GM12875 (cell line): Measurements from ENCODE around the gene LTBP3.
A peak's percentile ranks its signal among the peaks of the same experiment; 100 is the strongest.
"Not testable (repeated sequence)": the region's sequence is repeated elsewhere in the genome, so short reads cannot be mapped to it uniquely, and the experiment has no call there.

Source experiments
- H3K4me3 ChIP-seq: one replicate; pipeline ENCODE4 v1.5.1; 2011; ENCODE audit warnings: low read depth, low read length, control low read depth
- TF ChIP-seq, protein P1 (sequence below): IDR thresholded peaks from 2 replicates; pipeline ENCODE4 v1.5.1; 2011; ENCODE audit warnings: low read depth, mild to moderate bottlenecking, control low read depth, inconsistent platforms, low read length, moderate library complexity, borderline replicate concordance; ENCODE audit not compliant: insufficient read depth

Gene LTBP3

DNA sequence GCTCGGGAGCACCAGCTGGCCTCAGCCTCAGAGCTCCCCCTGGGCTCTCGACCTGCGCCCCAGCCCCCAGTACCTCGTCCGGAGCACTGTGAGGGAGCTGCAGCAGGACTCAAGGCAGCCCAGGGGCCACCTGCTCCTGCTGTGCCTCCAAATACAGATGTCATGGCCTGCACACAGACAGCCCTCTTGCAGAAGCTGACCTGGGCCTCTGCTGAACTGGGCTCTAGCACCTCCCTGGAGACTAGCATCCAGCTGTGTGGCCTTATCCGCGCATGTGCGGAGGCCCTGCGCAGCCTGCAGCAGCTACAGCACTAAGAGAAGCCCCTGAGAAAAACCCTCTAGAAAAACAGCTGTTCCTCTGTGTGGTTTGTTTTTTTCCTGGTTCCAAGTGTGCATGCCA is 13.3 kb upstream of the LTBP3 start:
- H3K4me3 ChIP-seq: peak overlapping the region; percentile 100
- TF ChIP-seq, protein P1, sequence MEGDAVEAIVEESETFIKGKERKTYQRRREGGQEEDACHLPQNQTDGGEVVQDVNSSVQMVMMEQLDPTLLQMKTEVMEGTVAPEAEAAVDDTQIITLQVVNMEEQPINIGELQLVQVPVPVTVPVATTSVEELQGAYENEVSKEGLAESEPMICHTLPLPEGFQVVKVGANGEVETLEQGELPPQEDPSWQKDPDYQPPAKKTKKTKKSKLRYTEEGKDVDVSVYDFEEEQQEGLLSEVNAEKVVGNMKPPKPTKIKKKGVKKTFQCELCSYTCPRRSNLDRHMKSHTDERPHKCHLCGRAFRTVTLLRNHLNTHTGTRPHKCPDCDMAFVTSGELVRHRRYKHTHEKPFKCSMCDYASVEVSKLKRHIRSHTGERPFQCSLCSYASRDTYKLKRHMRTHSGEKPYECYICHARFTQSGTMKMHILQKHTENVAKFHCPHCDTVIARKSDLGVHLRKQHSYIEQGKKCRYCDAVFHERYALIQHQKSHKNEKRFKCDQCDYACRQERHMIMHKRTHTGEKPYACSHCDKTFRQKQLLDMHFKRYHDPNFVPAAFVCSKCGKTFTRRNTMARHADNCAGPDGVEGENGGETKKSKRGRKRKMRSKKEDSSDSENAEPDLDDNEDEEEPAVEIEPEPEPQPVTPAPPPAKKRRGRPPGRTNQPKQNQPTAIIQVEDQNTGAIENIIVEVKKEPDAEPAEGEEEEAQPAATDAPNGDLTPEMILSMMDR: no peak

DNA sequence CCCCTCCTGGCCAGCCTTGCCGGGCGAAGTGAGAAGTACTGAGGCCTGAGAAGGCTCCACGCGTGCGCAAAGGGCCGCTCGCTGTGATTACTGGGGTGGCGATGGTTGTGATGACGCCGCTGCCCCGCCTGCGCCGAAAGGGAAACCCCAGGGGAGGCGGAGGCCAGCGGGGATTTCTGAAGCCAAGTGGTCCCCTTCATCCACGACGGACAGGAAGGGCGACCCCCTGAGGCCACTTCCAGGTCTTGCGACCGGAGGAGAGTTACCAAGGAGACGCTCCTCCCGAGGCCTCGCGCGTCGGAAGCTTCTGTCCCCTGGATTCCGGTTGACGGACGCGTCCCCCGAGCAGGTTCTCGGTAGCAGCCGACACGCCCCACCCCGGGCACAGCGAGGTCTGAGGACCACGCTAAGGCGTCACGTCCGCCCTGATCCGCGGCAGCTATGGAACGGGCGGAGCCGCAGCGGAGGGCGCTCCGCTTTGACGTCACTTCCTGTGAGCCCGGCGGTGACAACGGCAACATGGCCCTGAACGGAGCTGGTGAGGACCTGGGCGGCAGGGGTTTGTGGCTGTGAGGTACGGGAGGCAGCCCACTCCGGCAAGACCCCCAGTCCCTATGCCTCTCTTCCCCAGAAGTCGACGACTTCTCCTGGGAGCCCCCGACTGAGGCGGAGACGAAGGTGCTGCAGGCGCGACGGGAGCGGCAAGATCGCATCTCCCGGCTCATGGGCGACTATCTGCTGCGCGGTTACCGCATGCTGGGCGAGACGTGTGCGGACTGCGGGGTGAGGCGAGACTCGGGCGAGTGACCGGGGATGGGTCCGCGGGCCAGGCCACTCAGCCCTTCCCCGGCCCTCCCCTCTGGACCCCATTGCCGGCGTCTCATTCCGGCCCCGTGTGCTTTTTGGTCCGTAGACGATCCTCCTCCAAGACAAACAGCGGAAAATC is 12.1 kb upstream of the LTBP3 start, which contains the start of gene ZNRD2:
ZNRD2 (plus strand) TSS at position 505 of the 946 bp plus-strand sequence; CDS start at position 520, 15 bp downstream.
- H3K4me3 ChIP-seq: peak within 1 kb of the TSS; percentile 100
- TF ChIP-seq, protein P1: peak; percentile 65

DNA sequence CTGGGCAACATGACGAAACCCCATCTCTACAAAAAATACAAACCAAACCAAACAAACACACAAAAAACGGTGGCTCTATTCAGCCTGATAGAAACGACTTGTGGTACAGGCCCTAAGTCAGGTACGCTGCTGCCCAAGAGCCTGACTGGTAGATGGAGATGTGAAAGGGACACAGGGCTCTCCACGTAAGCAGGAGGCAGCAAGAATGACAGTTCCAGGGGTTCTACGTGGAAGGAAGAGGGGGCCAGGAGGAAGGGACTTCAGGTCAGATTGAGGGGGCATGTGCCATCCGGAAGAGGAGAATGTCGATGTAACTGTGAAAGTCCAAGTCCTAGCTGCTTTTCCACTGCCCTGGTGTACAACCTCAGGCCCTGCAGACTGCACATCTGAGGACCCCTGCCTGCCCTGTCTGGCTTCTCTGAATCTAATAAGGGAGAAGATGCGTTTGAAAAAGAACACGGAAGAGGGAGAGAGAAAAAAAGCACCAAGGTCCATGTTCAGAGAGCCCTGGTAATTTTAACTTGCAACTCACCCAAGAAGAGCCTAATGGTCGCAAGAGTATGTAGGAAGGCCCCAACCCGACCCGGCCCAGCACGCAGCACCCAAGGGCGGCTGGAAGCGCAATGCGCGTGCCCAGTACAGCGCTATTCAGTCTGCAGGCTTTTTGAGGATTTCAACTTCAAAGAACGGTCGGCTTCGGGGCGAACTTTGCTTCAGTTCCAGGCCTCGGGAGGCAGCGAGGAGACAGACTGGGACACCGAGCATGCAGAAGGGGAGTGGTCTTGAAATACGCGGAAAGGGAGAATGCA is 11.2 kb upstream of the LTBP3 start:
- H3K4me3 ChIP-seq: peak overlapping the region; percentile 100
- TF ChIP-seq, protein P1: no peak

DNA sequence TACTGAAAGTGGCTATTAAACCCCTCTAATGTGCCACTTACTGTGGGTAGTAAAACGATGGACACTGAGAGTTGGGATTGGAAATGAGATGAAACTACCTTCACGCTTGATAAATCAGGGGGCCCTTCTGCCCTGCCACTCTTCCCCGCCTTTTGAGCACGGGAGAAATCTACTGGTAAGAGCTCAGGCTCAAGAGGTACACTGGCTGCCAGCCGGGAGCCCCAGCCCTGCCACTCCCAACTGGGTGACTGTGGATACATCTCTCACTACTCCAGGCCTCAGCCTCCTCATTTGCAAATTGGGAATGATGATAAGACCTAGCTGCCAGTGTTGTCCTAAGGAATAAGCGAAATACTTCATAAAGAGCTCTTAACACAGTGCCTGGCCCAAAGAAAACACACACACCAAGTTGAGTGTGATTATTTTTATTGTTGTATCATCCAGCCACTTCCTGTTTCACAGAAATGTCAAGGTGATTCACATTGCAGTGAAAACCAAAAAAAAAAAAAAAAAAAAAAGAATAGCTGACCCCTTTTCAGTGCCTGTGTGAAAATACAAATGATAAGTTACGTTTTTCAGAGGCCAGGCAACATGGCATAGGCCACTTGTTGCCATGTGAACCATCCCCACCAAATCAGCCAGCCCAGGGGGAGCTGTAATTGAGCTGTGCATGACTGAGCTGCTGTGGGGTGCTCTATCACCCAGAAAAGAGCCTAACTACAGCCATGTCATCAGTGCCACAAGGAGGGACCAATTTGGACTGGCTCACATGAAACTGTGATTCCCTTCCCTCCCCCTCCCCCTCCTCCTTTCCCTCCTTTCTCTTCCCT is 7.7 kb upstream of the LTBP3 start:
- no peak overlapping the region for H3K4me3 ChIP-seq
- TF ChIP-seq, protein P1: no peak

DNA sequence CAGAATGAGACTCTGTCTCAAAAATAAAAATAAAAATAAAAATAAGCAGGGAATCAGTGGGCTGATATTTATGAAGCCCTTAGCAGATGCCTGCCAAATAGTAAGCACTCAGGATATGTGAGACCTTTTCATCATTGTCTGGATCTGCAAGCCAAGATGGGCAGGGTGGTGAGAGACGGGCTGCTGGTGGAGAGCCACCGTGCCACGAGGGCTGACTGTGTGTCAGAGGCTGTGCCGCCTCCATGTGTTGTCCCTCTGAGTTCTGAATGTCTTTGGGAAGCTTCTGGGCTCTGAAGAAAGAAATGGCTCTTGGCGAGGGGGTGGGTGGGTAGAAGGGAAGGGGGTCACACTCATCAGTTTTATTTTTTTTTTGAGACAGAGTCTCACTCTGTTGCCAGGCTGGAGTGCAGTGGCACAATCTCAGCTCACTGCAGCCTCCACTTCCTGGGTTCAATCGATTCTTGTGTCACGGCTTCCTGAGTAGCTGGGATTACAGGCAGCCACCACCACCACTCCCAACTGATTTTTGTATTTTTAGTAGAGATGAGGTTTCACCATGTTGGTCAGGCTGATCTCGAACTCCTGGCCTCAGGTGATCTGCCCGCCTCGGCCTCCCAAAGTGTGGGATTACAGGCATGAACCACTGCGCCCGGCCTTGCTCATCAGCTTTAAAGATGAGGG is 6.9 kb upstream of the LTBP3 start:
- not testable (repeated sequence) for H3K4me3 ChIP-seq

DNA sequence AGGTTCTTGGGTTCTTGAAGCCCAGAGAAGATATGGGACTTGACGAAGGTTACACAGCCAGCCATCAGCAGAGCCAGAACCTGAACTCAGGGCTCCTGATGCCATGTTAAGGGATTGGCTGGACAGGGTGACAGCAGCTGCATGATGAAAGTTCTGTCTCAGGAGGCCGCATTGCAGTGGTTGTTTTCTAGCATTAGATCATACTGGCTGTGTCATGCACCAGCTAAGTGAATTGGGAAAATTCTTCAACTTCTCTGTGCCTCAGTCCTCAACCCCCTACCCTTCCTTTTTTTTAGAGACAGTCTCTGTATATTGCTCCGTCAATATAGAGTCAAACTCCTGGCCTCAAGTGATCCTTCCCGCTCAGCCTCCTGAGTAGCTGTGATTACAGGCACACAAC is 5.4 kb upstream of the LTBP3 start:
- H3K4me3 ChIP-seq: no peak overlapping the region
- TF ChIP-seq, protein P1: no peak

DNA sequence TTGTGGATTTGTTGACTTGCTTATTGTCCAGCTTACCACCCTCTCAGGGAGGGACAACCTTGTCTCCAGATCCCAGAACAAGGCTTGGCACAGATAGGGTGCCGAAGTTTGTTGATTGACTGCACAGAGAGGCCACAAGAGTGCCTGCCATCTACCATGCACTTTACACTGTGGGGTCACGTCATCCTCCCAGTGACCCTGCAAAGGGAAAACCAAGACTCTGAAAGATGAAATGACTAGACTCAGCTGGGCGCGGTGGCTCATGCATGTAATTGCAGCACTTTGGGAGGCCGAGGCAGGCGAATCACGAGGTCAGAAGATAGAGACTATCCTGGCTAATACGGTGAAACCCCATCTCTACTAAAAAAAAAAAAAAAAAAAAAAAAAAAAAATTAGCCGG is 4.6 kb upstream of the LTBP3 start:
- H3K4me3 ChIP-seq: no peak overlapping the region
- TF ChIP-seq, protein P1: no peak
